CD8-positive, alpha-beta memory T cell (primary cell): ENCODE measurements around the gene B3GAT1. TPM values are rescaled to one million over a fixed set of nuclear protein-coding genes. Genes with fewer than 3 reads are reported as not detected.

Experiments
- CTCF ChIA-PET: fragments of 350-600 bp; sonication (Branson Sonifier 250); formaldehyde crosslinking; loops from one replicate; lab custom pipeline; 2021; ENCODE audit warnings: antibody characterized with exemption; lab: Charles Lee
- POLR2A ChIA-PET: fragments of 350-600 bp; sonication (Branson Sonifier 250); formaldehyde crosslinking; loops from one replicate; lab custom pipeline; 2021; ENCODE audit warnings: antibody characterized with exemption; lab: Charles Lee
- DNase-seq, 5 donors: peaks; one replicate each; pipeline versions ENCODE4 v3.0.0 to v3.0.0-alpha.2; 2020 to 2022; ENCODE audit warnings: mixed read lengths in 1 of 5
- H3K27ac ChIP-seq: one replicate; pipeline ENCODE4 v1.7.0; 2013; ENCODE audit warnings: low read depth, mild to moderate bottlenecking, low read length, moderate library complexity
- H3K27me3 ChIP-seq: 2 replicates; pipeline ENCODE4 v1.7.0; 2013; ENCODE audit warnings: low read length, mild to moderate bottlenecking; ENCODE audit not compliant: insufficient read depth, poor library complexity, severe bottlenecking
- H3K36me3 ChIP-seq: 2 replicates; pipeline ENCODE4 v1.7.0; 2013; ENCODE audit warnings: mild to moderate bottlenecking, low read length, moderate library complexity; ENCODE audit not compliant: insufficient read depth
- H3K4me1 ChIP-seq: 2 replicates; pipeline ENCODE4 v1.7.0; 2013; ENCODE audit warnings: mild to moderate bottlenecking, low read length, moderate library complexity; ENCODE audit not compliant: insufficient read depth
- H3K4me3 ChIP-seq: 2 replicates; pipeline ENCODE4 v1.7.0; 2013; ENCODE audit warnings: mild to moderate bottlenecking, low read length
- H3K9me3 ChIP-seq: 2 replicates; pipeline ENCODE4 v1.7.0; 2013; ENCODE audit warnings: mild to moderate bottlenecking, low read length
- H3K27ac Mint-ChIP-seq, 8 donors: one replicate each; pipeline ENCODE4 v1.8.0; 2020 to 2021; ENCODE audit warnings: mixed read lengths in 8 of 8, mild to moderate bottlenecking in 6 of 8, inconsistent platforms in 3 of 8, moderate library complexity in 3 of 8
- H3K27me3 Mint-ChIP-seq, 2 donors: one replicate each; pipeline ENCODE4 v1.8.0; 2020 to 2021; ENCODE audit warnings: mixed read lengths in 2 of 2, mild to moderate bottlenecking in 1 of 2, moderate library complexity in 1 of 2
- H3K36me3 Mint-ChIP-seq, 3 donors: one replicate each; pipeline ENCODE4 v1.8.0; 2020 to 2021; ENCODE audit warnings: mixed read lengths in 3 of 3, inconsistent platforms in 1 of 3, mild to moderate bottlenecking in 1 of 3
- H3K4me1 Mint-ChIP-seq, 3 donors: one replicate each; pipeline ENCODE4 v1.8.0; 2020 to 2021; ENCODE audit warnings: mixed read lengths in 3 of 3, inconsistent platforms in 1 of 3, mild to moderate bottlenecking in 1 of 3
- H3K4me3 Mint-ChIP-seq, 7 donors: one replicate each; pipeline ENCODE4 v1.8.0; 2020 to 2021; ENCODE audit warnings: mixed read lengths in 7 of 7, mild to moderate bottlenecking in 6 of 7, moderate library complexity in 4 of 7, inconsistent platforms in 2 of 7
- H3K9me3 Mint-ChIP-seq, 5 donors: one replicate each; pipeline ENCODE4 v1.8.0; 2020 to 2022; ENCODE audit warnings: mixed read lengths in 5 of 5, mild to moderate bottlenecking in 3 of 5, moderate library complexity in 2 of 5, inconsistent platforms in 1 of 5
- polyA plus RNA-seq: library from polyadenylated mRNA; unstranded; fragments of 300-500 nt; fragmentation: Illumina TruSeq; gene quantifications from one replicate; pipeline ENCODE4 v1.2.3, GENCODE V29; 2021
- total RNA-seq, 2 experiments: library from RNA; stranded (reverse); gene quantifications; one replicate each; pipeline ENCODE4 v1.2.3, GENCODE V29; 2021

B3GAT1 gene
- total and polyA plus RNA-seq, 3 experiments from 2014 or later = 0.07 to 0.44 (median 0.35) TPM

DNA sequence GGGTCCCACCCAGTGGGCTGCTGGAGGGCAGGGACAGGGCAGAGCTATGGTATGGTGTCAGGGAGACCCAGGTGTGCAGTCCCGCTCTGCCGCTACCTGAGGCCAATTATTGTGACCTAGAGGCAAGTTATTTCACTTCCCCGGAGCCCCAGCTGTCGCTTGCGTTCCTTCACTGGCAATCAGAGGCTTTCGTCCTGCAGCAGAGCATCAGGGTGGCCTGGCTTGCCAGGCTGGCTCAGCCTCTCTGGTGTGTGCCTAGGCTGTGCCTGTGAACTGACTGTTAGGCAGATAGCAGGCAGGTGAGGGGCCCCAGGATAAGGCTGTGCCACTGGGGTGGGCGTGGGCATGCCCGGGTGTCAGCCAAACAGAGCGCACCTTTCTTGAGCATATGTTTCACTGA lies 48.9 kb downstream of the B3GAT1 start:
- H3K4me1 ChIP-seq = peaks cover 5% of the 10 kb centered on the region
- H3K27ac Mint-ChIP-seq = no peak overlapping the region
- H3K9me3 ChIP-seq = no peaks in the 10 kb centered on the region
- H3K36me3 Mint-ChIP-seq = peaks cover 0 to 5% (median 0%) of the 10 kb centered on the region in 3 donors
- H3K4me3 ChIP-seq = no peak overlapping the region
- no peaks in the 10 kb centered on the region for H3K27me3 ChIP-seq
- DNase-seq = peak in 1 of 5 donors; percentile 35
- H3K9me3 Mint-ChIP-seq = peaks cover 0 to 2% (median 0%) of the 10 kb centered on the region in 5 donors
- peaks cover 5 to 10% of the 10 kb centered on the region in 2 donors for H3K27me3 Mint-ChIP-seq
- no peak overlapping the region for H3K4me3 Mint-ChIP-seq
- H3K4me1 Mint-ChIP-seq = peaks cover 9 to 16% (median 14%) of the 10 kb centered on the region in 3 donors
- CTCF ChIA-PET = no interaction called here
- H3K36me3 ChIP-seq = no peaks in the 10 kb centered on the region
- no peak overlapping the region for H3K27ac ChIP-seq
- POLR2A ChIA-PET = no interaction called here

DNA sequence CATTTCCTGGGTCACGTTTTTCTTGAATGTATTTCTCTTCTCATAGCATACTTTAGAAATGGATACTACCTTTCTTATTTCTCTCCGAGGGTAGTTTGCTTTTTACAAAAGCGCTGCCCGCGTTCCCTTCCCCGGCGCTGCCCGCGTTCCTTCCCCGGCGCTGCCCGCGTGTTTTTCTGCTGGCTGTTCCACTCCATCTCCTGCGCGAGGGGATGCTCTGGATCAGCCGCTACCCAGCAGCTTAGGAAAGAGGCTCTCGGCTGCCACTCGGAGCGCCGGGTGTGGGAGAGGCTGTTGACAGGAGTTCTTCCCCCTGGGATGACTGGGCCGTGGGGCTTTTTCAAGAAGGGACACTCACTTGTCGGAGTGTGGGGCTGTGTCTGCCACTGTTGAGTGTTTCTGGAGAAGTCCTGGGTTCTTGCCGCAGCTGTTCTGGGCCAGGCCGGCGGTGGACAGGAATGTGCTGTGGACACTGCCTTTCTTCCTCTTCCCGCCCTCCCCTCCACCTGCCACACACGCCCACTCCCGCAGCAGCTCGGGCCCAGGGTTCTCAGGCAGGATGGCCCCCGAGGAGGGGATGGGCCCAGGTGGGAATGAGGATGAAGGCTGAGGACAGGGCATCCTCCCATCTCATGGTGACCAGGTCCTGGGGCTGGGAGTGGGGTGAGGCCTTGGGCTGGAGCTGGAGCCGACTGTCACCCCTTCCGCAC lies 49.7 kb downstream of the B3GAT1 start:
- Mint-ChIP-seq H3K4me3 (peak overlapping the region in 1 of 7 donors; percentile 20), H3K4me1 (peaks cover 9 to 16% (median 14%) of the 10 kb centered on the region in 3 donors), H3K36me3 (peaks cover 0 to 5% (median 3%) of the 10 kb centered on the region in 3 donors), H3K27me3 (peaks cover 5 to 10% of the 10 kb centered on the region in 2 donors), H3K27ac (no peak overlapping the region), H3K9me3 (peaks cover 0 to 2% (median 0%) of the 10 kb centered on the region in 5 donors)
- DNase-seq = peak in 1 of 5 donors; percentile 37
- H3K4me1 ChIP-seq = peaks cover 5% of the 10 kb centered on the region
- no peak overlapping the region for H3K27ac ChIP-seq
- H3K36me3 ChIP-seq = no peaks in the 10 kb centered on the region
- POLR2A ChIA-PET = no interaction called here
- H3K27me3 ChIP-seq = no peaks in the 10 kb centered on the region
- CTCF ChIA-PET = no interaction called here
- no peaks in the 10 kb centered on the region for H3K9me3 ChIP-seq
- no peak overlapping the region for H3K4me3 ChIP-seq

DNA sequence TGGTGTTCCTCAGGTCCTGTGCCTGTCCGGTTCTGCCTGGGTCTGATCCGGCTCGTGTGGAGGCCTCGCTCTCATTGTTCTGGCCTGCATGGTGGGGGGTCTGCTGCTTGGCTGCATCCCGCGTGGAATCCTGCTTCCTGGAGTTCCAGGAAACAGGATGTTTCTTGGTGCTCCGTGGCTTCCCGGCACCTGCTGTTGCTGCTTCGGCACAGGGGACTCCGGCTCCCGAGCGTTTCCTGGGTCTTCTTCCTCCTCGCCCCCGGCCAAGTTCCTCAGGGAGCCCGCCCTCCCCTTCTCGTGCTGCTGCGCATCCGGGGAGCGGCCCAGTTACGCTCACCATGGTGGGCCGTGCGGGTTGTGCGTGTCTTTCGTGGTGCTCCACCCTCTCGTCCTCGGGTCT lies 50.4 kb downstream of the B3GAT1 start:
- no peaks in the 10 kb centered on the region for H3K27me3 ChIP-seq
- H3K4me1 ChIP-seq = peaks cover 5% of the 10 kb centered on the region
- H3K36me3 Mint-ChIP-seq = peaks cover 0 to 5% (median 3%) of the 10 kb centered on the region in 3 donors
- H3K4me3 ChIP-seq = no peak overlapping the region
- H3K9me3 Mint-ChIP-seq = peaks cover 0 to 2% (median 0%) of the 10 kb centered on the region in 5 donors
- H3K9me3 ChIP-seq = no peaks in the 10 kb centered on the region
- peak overlapping the region in 1 of 7 donors; percentile 20 for H3K4me3 Mint-ChIP-seq
- no peak overlapping the region for H3K27ac ChIP-seq
- no peaks in the 10 kb centered on the region for H3K36me3 ChIP-seq
- peak in 1 of 5 donors; percentile 34 for DNase-seq
- H3K4me1 Mint-ChIP-seq = peaks cover 9 to 16% (median 14%) of the 10 kb centered on the region in 3 donors
- ChIA-PET CTCF (no interaction called here), POLR2A (no interaction called here)
- peaks cover 5 to 10% of the 10 kb centered on the region in 2 donors for H3K27me3 Mint-ChIP-seq
- peak overlapping the region in 1 of 8 donors; percentile 61 for H3K27ac Mint-ChIP-seq

DNA sequence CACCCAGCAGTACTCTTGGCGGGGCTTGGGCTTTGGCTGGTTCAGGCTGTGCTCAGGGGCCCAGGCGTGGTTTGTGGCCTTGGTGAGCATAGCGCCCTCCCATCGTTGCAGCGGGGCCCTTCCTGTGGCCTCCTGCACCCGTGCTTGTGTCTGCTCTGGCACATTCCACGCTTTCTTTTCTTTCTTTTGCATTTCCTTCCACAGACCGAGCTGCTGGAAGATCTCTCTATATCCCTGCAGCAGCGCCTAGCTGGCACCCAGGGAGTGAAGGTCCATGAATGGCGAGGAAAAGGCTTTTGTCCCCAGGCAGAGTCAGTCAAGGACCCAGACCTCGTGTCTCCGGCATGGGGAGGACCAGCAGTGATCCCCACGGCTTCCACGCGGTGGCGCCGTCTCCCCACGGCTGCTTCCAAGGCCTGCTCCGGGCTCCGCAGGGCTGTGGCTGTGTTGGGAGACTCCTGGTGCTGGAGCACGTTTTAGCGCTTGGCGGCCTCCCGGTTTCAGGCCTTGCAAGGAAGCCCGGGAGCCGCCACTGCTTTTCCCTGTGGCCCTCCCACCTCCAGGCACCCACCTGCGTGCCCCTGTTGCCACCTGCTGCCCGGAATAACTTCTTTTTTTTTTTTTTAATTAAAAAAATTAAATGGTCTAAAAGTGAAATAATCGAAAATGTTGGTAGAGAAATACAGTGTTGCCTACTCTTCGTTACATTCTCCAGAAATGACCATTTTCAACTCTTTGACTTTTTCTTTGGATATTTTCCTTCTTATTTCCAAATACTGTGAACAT lies 51.8 kb downstream of the B3GAT1 start:
- no peaks in the 10 kb centered on the region for H3K36me3 ChIP-seq
- peaks cover 5 to 8% of the 10 kb centered on the region in 2 donors for H3K27me3 Mint-ChIP-seq
- H3K27ac ChIP-seq = no peak overlapping the region
- no peaks in the 10 kb centered on the region for H3K9me3 ChIP-seq
- ChIA-PET CTCF (interaction anchor here (1.1 to 2.0 kb wide), 2 partner anchors 11 to 88 kb away, joined by 3 to 5 read pairs; no protein-coding TSS in a partner anchor), POLR2A (no interaction called here)
- peaks cover 0 to 2% (median 0%) of the 10 kb centered on the region in 5 donors for H3K9me3 Mint-ChIP-seq
- H3K4me3 Mint-ChIP-seq = peak overlapping the region in 6 of 7 donors; percentile 43 to 89 (median 60)
- no peaks in the 10 kb centered on the region for H3K27me3 ChIP-seq
- peak overlapping the region in 3 of 8 donors; percentile 64 to 92 (median 78) for H3K27ac Mint-ChIP-seq
- no peak overlapping the region for H3K4me3 ChIP-seq
- peaks cover 0 to 7% (median 3%) of the 10 kb centered on the region in 3 donors for H3K36me3 Mint-ChIP-seq
- peaks cover 5% of the 10 kb centered on the region for H3K4me1 ChIP-seq
- peaks cover 9 to 16% (median 14%) of the 10 kb centered on the region in 3 donors for H3K4me1 Mint-ChIP-seq
- DNase-seq = peak; percentile 47 to 73 (median 62)

DNA sequence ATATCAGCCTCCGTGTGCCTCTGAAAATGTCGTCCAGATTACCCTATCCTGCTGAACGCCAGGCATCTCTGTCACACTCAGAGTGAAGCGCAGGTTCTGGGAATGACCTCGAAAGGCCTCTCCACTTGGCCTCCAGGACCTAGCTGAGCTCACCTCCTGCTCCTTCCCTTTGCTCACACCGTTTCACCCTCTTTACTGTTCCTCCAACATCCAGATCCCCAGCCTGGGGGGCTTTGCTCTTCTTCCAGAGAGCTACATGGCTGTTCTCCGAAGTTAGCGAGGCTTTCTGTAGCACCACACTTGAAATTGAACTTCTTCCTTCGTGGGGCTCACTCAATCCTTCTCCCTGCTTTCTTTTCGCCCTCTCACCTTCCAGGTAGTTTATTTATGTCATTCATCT lies 52.4 kb downstream of the B3GAT1 start:
- peak in 1 of 5 donors; percentile 20 for DNase-seq
- POLR2A ChIA-PET = no interaction called here
- Histone ChIP-seq H3K36me3 (no peaks in the 10 kb centered on the region), H3K4me3 (no peak overlapping the region), H3K4me1 (peaks cover 5% of the 10 kb centered on the region), H3K27me3 (no peaks in the 10 kb centered on the region), H3K27ac (no peak overlapping the region), H3K9me3 (no peaks in the 10 kb centered on the region)
- H3K9me3 Mint-ChIP-seq = peaks cover 0 to 4% (median 0%) of the 10 kb centered on the region in 5 donors
- peaks cover 0 to 12% (median 5%) of the 10 kb centered on the region in 3 donors for H3K36me3 Mint-ChIP-seq
- H3K27me3 Mint-ChIP-seq = peaks cover 5 to 7% of the 10 kb centered on the region in 2 donors
- peak overlapping the region in 2 of 7 donors; percentile 43 to 67 for H3K4me3 Mint-ChIP-seq
- peaks cover 9 to 16% (median 14%) of the 10 kb centered on the region in 3 donors for H3K4me1 Mint-ChIP-seq
- CTCF ChIA-PET = interaction anchor here (1.1 to 2.0 kb wide), 2 partner anchors 10 to 88 kb away, joined by 3 to 5 read pairs; no protein-coding TSS in a partner anchor
- peak overlapping the region in 2 of 8 donors; percentile 39 to 92 for H3K27ac Mint-ChIP-seq

DNA sequence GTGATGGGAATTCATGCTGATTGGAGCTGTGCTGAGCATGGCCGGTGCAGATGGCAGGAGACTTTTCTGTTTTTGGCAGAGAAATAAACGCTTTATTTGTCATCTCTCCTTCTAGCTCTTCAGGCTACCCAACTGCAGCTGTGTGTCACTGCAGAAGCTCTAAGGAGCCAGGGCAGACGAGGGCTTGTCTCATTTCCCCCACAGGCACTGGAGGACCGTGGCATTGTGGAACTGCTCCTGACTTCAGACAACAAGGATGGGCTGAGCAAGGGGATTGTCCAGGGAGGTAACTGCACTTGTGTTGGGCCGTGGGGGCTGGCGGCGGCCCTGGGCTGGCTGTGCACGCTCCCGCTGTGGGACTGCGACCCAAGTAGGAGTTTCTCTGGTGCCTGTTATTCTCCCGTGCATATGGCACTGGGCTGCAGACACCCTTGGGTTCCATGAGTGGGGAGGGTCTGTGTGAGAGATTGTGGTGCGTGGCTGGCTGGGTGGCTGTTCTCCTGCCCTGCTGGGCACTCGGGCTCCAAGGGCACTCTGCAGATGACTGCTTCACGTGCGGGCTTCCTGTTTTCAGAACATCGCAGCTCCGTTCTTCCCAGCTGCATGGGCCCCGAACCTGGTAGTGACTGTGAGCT lies 53.1 kb downstream of the B3GAT1 start:
- DNase-seq = peak in 1 of 5 donors; percentile 25
- CTCF ChIA-PET = interaction anchor here (1.1 to 2.0 kb wide), 2 partner anchors 10 to 87 kb away, joined by 3 to 5 read pairs; no protein-coding TSS in a partner anchor

DNA sequence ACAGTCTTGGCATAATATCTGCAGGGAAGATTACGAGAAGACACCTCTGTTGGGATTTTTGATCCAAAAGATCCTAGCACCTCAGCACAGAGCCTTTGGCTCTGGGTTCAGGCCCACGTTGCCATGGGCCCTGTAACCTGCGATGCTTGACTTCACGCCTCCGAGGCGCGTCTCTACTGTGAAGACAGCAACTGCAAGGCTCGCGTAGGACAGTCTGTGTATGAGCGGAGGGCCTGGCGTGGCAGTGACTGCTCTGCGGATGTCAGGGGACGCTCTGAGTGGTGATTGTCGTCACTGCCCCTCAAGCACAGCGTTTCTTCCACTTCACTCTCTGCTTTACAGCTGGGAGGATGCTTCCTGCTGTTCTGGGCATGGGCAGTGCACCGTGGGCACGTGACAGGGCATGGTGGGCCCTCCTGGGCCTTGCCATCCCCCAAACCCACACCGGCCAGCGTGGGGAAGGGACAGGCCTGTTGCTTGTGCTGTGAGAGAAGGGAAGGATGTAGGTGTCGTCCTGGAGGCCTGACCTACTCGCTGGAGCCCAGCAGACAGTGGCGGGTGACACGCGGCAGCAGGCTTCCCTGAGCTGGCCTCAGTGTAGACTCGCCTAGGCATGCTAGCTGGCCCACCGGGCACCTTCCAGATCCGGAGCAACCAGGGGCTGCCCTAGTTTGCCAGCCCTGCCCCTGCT lies 53.7 kb downstream of the B3GAT1 start:
- H3K4me3 ChIP-seq = no peak overlapping the region
- H3K27ac ChIP-seq = no peak overlapping the region

More for the DNA sequence above, 53.1 kb downstream of the B3GAT1 start:
- no peak overlapping the region for H3K27ac ChIP-seq
- no peaks in the 10 kb centered on the region for H3K27me3 ChIP-seq
- Mint-ChIP-seq H3K4me1 (peaks cover 9 to 16% (median 14%) of the 10 kb centered on the region in 3 donors), H3K9me3 (peaks cover 0 to 4% (median 0%) of the 10 kb centered on the region in 5 donors), H3K27ac (peak overlapping the region in 1 of 8 donors; percentile 39), H3K36me3 (peaks cover 0 to 12% (median 5%) of the 10 kb centered on the region in 3 donors), H3K27me3 (peaks cover 4 to 7% of the 10 kb centered on the region in 2 donors), H3K4me3 (no peak overlapping the region)
- H3K4me1 ChIP-seq = peaks cover 5% of the 10 kb centered on the region
- H3K9me3 ChIP-seq = no peaks in the 10 kb centered on the region
- POLR2A ChIA-PET = no interaction called here
- H3K36me3 ChIP-seq = no peaks in the 10 kb centered on the region
- H3K4me3 ChIP-seq = no peak overlapping the region

More for the DNA sequence above, 53.7 kb downstream of the B3GAT1 start:
- Mint-ChIP-seq H3K36me3 (peaks cover 0 to 17% (median 5%) of the 10 kb centered on the region in 3 donors), H3K27me3 (peaks cover 4 to 7% of the 10 kb centered on the region in 2 donors), H3K27ac (no peak overlapping the region), H3K4me3 (no peak overlapping the region), H3K4me1 (peaks cover 9 to 16% (median 14%) of the 10 kb centered on the region in 3 donors), H3K9me3 (peaks cover 0 to 4% (median 0%) of the 10 kb centered on the region in 5 donors)
- H3K27me3 ChIP-seq = no peaks in the 10 kb centered on the region
- ChIA-PET CTCF (interaction anchor here (2.0 kb wide), 1 partner anchor 86 kb away, joined by 5 read pairs; no protein-coding TSS in a partner anchor), POLR2A (no interaction called here)
- peak in 1 of 5 donors; percentile 39 for DNase-seq
- H3K4me1 ChIP-seq = peaks cover 5% of the 10 kb centered on the region
- no peaks in the 10 kb centered on the region for H3K36me3 ChIP-seq
- H3K9me3 ChIP-seq = no peaks in the 10 kb centered on the region
